Kidney (tissue), 14 donors: ENCODE data around the gene ARID5B. TPM values are rescaled to one million over a fixed set of nuclear protein-coding genes. Genes with fewer than 3 reads are reported as not detected.
A peak's percentile ranks its signal among the peaks of the same experiment; 100 is the strongest.

ENCODE experiments used
- DNase-seq, 5 donors: peaks; one replicate each; pipeline ENCODE4 v3.0.0-alpha.2; 2013 to 2020
- FAIRE-seq: peaks from 2 replicates; lab custom pipeline; 2012; peaks lifted over from hg19 to GRCh38; lab: Jason Lieb, UNC
- H3K27ac ChIP-seq, 2 donors: one replicate each; pipeline ENCODE4 v1.7.0; 2013; ENCODE audit warnings: low read depth in 2 of 2, low read length in 2 of 2, inconsistent platforms in 1 of 2
- H3K27me3 ChIP-seq: one replicate; pipeline ENCODE4 v1.7.1; 2013; ENCODE audit warnings: low read length, inconsistent platforms; ENCODE audit not compliant: control insufficient read depth, insufficient read depth
- H3K36me3 ChIP-seq, 3 donors: one replicate each; pipeline versions ENCODE4 v1.7.0 to v1.7.1; 2013; ENCODE audit warnings: low read length in 3 of 3, control low read depth in 1 of 3, inconsistent platforms in 1 of 3; ENCODE audit not compliant: insufficient read depth in 3 of 3, control insufficient read depth in 2 of 3
- H3K4me1 ChIP-seq, 3 donors: one replicate each; pipeline versions ENCODE4 v1.7.0 to v1.7.1; 2013; ENCODE audit warnings: low read length in 3 of 3, inconsistent platforms in 1 of 3, low read depth in 1 of 3; ENCODE audit not compliant: control insufficient read depth in 2 of 3, insufficient read depth in 2 of 3
- H3K4me3 ChIP-seq, 3 donors: one replicate each; pipeline versions ENCODE4 v1.7.0 to v1.8.1; 2013; ENCODE audit warnings: low read length in 3 of 3, control low read depth in 1 of 3, inconsistent platforms in 1 of 3
- H3K9ac ChIP-seq, 3 donors: one replicate each; pipeline versions ENCODE4 v1.7.0 to v1.7.1; 2013; ENCODE audit warnings: low read length in 3 of 3, control low read depth in 1 of 3, inconsistent platforms in 1 of 3
- H3K9me3 ChIP-seq, 3 donors: one replicate each; pipeline versions ENCODE4 v1.7.0 to v1.7.1; 2013; ENCODE audit warnings: low read length in 3 of 3, control low read depth in 1 of 3, inconsistent platforms in 1 of 3; ENCODE audit not compliant: control insufficient read depth in 2 of 3, insufficient read depth in 1 of 3
- intact Hi-C: fragments of 100-400 bp; cut with DNase I; formaldehyde crosslinking; loops from one replicate; pipeline ENCODE4 v1.11.1; 2022
- polyA plus RNA-seq: library from polyadenylated mRNA; stranded (reverse); fragments of 350-450 nt; fragmentation: Illumina TruSeq; extraction: RNeasy Lipid Tissue Mini Kit (QIAGEN cat#74804); gene quantifications from one replicate; pipeline ENCODE4 v1.2.3, GENCODE V29; 2014; ENCODE audit warnings: low read depth, low replicate concordance; ENCODE audit not compliant: insufficient read depth
- total RNA-seq: library from RNA; stranded (reverse); fragmentation: NEBNext Ultra II Directional; extraction: Animal tissue kit (Norgen Biotek cat#: 25700); gene quantifications from one replicate; pipeline ENCODE4 v1.2.1, GENCODE V29; 2021
- TF ChIP-seq, protein P1 (sequence below): IDR thresholded peaks from 3 replicates; pipeline ENCODE4 v1.5.1; 2012; ENCODE audit warnings: mild to moderate bottlenecking, moderate library complexity, borderline replicate concordance; ENCODE audit not compliant: insufficient read depth; ENCODE audit errors: extremely low read depth
- donor health status: control.
- donor health status: control.
- donor health status: control.
- donor health status: control.
- donor health status: control.
- donor health status: DM: yes; HTN: yes; CAD: no.
- donor health status: Normal renal cell carcinoma (clear cell type).

ARID5B gene
- total and polyA plus RNA-seq, 2 donors from 2014 or later, result 8.6 to 77.9 TPM

DNA sequence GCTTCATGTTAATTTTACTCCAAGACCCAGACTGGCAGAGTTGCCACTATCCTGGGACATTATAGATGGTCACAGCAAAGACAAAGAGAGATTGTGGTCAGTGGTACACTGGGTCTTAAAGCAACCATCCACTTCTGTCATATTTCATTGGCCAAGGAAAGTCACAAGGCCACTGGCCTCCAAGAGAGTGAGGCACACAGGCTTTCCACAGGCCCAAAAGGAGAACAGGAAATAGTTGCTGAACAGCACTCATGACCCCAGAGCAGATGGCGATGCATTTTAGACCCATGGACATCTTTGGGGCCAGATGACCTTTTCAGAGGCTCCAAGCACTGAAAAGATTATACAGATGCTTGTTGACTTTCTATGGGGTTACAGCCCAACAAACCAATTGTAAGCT lies 97.4 kb downstream of the ARID5B start:
- DNase-seq (no peak), FAIRE-seq (no peak)
- intact Hi-C loops, result no loop called here
- H3K9me3 ChIP-seq, result no peaks in the 10 kb centered on the region
- no peak overlapping the region for H3K27ac ChIP-seq
- TF ChIP-seq, protein P1, sequence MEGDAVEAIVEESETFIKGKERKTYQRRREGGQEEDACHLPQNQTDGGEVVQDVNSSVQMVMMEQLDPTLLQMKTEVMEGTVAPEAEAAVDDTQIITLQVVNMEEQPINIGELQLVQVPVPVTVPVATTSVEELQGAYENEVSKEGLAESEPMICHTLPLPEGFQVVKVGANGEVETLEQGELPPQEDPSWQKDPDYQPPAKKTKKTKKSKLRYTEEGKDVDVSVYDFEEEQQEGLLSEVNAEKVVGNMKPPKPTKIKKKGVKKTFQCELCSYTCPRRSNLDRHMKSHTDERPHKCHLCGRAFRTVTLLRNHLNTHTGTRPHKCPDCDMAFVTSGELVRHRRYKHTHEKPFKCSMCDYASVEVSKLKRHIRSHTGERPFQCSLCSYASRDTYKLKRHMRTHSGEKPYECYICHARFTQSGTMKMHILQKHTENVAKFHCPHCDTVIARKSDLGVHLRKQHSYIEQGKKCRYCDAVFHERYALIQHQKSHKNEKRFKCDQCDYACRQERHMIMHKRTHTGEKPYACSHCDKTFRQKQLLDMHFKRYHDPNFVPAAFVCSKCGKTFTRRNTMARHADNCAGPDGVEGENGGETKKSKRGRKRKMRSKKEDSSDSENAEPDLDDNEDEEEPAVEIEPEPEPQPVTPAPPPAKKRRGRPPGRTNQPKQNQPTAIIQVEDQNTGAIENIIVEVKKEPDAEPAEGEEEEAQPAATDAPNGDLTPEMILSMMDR, result no peak
- peaks cover under 1 to 15% (median 10%) of the 10 kb centered on the region in 3 donors for H3K4me1 ChIP-seq
- H3K4me3 ChIP-seq, result no peak overlapping the region
- H3K36me3 ChIP-seq, result peaks cover 0 to 4% (median 2%) of the 10 kb centered on the region in 3 donors
- H3K9ac ChIP-seq, result no peak overlapping the region
- H3K27me3 ChIP-seq, result no peaks in the 10 kb centered on the region

DNA sequence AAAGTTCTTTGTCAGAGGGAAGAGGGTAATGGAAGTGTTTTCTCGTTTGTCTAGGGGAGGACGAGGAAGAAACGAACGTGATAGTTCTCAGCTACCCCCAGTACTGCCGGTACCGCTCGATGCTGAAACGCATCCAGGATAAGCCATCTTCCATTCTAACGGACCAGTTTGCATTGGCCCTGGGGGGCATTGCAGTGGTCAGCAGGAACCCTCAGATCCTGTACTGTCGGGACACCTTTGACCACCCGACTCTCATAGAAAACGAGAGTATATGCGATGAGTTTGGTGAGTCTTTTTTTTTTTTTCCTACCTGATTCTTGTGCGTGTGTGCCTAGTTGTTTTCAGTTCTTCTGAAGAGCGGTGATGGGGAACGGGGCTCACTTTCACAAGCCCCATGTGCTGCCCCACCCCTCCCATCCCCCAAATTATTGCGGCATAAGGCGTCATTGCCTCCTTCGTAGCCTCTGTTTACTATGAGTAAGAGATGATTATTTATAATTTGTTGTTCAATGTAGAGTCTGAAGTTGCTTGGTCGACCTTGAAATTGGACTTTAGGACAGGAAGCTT lies 98.6 kb downstream of the ARID5B start:
- Histone ChIP-seq H3K27ac (no peak overlapping the region), H3K9ac (no peak overlapping the region), H3K9me3 (no peaks in the 10 kb centered on the region), H3K4me1 (peaks cover 0 to 23% (median 13%) of the 10 kb centered on the region in 3 donors), H3K27me3 (no peaks in the 10 kb centered on the region), H3K4me3 (no peak overlapping the region), H3K36me3 (peaks cover 0 to 4% (median 2%) of the 10 kb centered on the region in 3 donors)
- TF ChIP-seq, protein P1, result no peak
- DNase-seq (no peak), FAIRE-seq (no peak)
- intact Hi-C loops, result no loop called here

DNA sequence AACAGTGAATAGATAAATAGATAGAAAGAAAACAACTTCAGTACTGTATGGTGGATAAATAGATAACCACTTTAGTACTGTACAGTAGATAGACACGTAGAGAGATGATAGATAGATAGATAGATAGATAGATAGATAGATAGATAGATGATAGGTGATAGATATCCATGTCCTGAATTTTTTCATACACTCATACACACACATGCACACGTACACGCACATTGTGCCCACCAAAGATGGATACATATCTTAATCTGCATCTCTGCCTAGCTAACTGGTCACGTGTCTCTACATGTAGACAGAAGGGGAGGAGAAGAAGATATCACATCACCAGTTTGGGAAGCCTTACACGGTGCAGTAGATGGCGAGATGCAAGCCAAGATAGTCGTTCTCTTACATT lies 99.2 kb downstream of the ARID5B start:
- DNase-seq, result no peak
- FAIRE-seq, result no peak
- intact Hi-C loops, result no loop called here
- TF ChIP-seq, protein P1, result no peak
- Histone ChIP-seq H3K9ac (no peak overlapping the region), H3K27me3 (no peaks in the 10 kb centered on the region), H3K4me3 (no peak overlapping the region), H3K4me1 (peaks cover 0 to 23% (median 13%) of the 10 kb centered on the region in 3 donors), H3K9me3 (no peaks in the 10 kb centered on the region), H3K27ac (no peak overlapping the region), H3K36me3 (peaks cover 0 to 4% (median 2%) of the 10 kb centered on the region in 3 donors)

DNA sequence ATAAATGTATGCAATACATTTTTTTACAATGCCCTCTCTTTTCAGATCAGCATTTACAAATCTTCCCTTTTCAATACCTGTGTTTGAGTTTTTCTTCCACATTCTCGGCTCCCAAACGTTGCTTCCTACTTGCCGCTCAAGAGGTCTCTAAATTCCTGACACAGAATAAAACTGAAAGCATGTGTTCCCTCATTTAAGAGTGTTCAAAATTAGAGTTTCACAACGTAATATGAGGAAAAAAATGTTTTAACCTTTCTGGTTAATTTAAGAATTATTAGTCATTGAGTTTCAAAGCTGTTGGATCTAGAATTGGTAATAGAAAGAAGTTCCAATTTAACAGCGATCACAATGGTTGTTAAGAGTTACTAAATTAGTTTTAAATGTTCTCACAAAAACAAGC lies 100.4 kb downstream of the ARID5B start:
- Histone ChIP-seq H3K36me3 (peaks cover 0 to 4% (median 2%) of the 10 kb centered on the region in 3 donors), H3K9ac (peak overlapping the region in 1 of 3 donors; percentile 30), H3K27ac (peak overlapping the region in 1 of 2 donors; percentile 0), H3K4me3 (no peak overlapping the region), H3K4me1 (peaks cover 0 to 23% (median 11%) of the 10 kb centered on the region in 3 donors), H3K9me3 (no peaks in the 10 kb centered on the region), H3K27me3 (no peaks in the 10 kb centered on the region)
- FAIRE-seq, result peak; percentile 53
- intact Hi-C loops, result no loop called here
- no peak for DNase-seq
- TF ChIP-seq, protein P1, result no peak
